Measurements from ENCODE around the gene PKNOX2. TPM values are rescaled to one million over a fixed set of nuclear protein-coding genes. Genes with fewer than 3 reads are reported as not detected.

Gene PKNOX2
- total RNA-seq, 1 donor from 2014 or later: 34.9 TPM

DNA sequence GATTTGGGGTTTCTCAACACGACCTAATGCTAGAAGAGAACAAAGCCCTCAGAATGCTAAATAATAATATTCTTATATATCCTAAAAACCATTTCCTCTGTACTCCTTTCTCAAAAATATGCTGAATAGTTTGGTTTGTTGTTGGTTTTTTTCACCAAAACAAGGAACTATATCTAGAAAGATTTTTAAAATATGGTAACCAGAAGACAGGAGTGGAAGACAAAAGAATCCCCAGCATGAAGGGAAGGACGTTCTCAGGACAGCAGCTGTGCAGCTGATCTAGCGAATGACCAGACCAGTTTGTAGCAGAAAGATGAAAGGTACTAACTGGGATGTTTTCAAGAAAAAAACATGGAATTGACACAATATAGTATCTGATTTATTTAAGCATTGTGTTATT is 312.2 kb downstream of the PKNOX2 start:
- no peaks in the 10 kb centered on the region for H3K4me1 Mint-ChIP-seq (ENCODE audit: low read depth)
- H3K9me3 Mint-ChIP-seq (ENCODE audit: low read depth): no peaks in the 10 kb centered on the region
- H3K4me3 Mint-ChIP-seq (ENCODE audit: unreplicated experiment): no peak overlapping the region
- TF ChIP-seq, protein P1, sequence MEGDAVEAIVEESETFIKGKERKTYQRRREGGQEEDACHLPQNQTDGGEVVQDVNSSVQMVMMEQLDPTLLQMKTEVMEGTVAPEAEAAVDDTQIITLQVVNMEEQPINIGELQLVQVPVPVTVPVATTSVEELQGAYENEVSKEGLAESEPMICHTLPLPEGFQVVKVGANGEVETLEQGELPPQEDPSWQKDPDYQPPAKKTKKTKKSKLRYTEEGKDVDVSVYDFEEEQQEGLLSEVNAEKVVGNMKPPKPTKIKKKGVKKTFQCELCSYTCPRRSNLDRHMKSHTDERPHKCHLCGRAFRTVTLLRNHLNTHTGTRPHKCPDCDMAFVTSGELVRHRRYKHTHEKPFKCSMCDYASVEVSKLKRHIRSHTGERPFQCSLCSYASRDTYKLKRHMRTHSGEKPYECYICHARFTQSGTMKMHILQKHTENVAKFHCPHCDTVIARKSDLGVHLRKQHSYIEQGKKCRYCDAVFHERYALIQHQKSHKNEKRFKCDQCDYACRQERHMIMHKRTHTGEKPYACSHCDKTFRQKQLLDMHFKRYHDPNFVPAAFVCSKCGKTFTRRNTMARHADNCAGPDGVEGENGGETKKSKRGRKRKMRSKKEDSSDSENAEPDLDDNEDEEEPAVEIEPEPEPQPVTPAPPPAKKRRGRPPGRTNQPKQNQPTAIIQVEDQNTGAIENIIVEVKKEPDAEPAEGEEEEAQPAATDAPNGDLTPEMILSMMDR (IDR thresholded peaks at IDR 0.05): no peak
- H3K27me3 Mint-ChIP-seq (ENCODE audit: low read depth): no peaks in the 10 kb centered on the region
- H3K27ac Mint-ChIP-seq (ENCODE audit: unreplicated experiment): no peak overlapping the region
- peaks cover 7% of the 10 kb centered on the region for H3K36me3 Mint-ChIP-seq (ENCODE audit: low read depth)
- no peak for DNase-seq (ENCODE audit: low spot score)

DNA sequence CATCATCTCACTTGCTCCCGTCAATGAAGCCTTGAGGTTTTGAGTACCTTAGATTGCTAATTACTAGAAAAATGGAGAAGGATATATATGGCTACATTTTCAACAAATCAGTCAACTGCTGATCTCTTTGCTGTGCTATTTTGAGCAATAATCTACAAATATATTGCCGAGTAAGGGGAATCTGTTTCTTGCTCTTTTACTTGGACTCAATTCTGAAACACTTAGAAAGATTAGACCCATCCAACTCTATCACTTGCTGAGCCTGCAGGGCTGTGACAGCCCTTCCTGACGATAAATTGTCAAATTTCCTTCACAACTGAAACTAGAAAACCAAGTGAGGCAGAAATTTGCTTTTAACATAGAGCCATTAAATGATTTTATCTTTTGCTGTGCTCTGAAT is 314.6 kb downstream of the PKNOX2 start:
- Mint-ChIP-seq H3K4me1 (ENCODE audit: low read depth) (no peaks in the 10 kb centered on the region), H3K36me3 (ENCODE audit: low read depth) (peaks cover 8% of the 10 kb centered on the region), H3K9me3 (ENCODE audit: low read depth) (no peaks in the 10 kb centered on the region), H3K4me3 (ENCODE audit: unreplicated experiment) (no peak overlapping the region), H3K27ac (ENCODE audit: unreplicated experiment) (no peak overlapping the region), H3K27me3 (ENCODE audit: low read depth) (no peaks in the 10 kb centered on the region)
- no peak for DNase-seq (ENCODE audit: low spot score)
- TF ChIP-seq, protein P1 (IDR thresholded peaks at IDR 0.05): no peak

DNA sequence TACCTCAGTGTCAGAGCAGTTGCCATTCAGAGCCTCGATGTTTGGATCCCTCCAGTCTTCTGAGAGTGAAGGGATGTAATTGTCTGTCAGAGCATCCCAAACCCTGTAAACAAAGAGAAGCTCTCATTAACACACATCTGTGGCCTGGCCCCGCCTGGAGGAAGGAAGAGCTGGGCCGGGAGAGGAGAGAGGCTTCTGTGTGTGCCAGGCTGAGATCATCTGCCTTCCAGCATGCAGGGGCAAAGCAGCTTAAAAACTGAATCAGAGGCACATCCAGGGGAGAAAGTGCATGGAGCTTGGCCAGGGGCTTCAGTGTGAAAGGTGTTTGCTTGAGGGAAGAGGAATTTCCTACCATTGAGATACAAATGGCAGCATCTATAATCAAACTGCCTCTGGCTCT is 317.0 kb downstream of the PKNOX2 start:
- TF ChIP-seq, protein P1 (IDR thresholded peaks at IDR 0.05): no peak
- no peaks in the 10 kb centered on the region for H3K27me3 Mint-ChIP-seq (ENCODE audit: low read depth)

More for the DNA sequence above, 317.0 kb downstream of the PKNOX2 start:
- no peak overlapping the region for H3K27ac Mint-ChIP-seq (ENCODE audit: unreplicated experiment)
- no peaks in the 10 kb centered on the region for H3K9me3 Mint-ChIP-seq (ENCODE audit: low read depth)
- H3K4me1 Mint-ChIP-seq (ENCODE audit: low read depth): no peaks in the 10 kb centered on the region
- DNase-seq (ENCODE audit: low spot score): no peak
- H3K4me3 Mint-ChIP-seq (ENCODE audit: unreplicated experiment): no peak overlapping the region
- H3K36me3 Mint-ChIP-seq (ENCODE audit: low read depth): peaks cover 12% of the 10 kb centered on the region

Other genes with a start within 250 kb of the PKNOX2 start
- not detected in 3 replicates for gene HEPN1, start 245.5 kb upstream of the PKNOX2 start, total RNA-seq
- gene HEPACAM, start 228.7 kb upstream of the PKNOX2 start, total RNA-seq: not detected in 3 replicates
- 0.90 to 3.6 TPM (median 1.2 TPM) in 3 replicates for gene CCDC15, start 210.5 kb upstream of the PKNOX2 start, total RNA-seq
- gene SLC37A2, start 101.4 kb upstream of the PKNOX2 start, total RNA-seq: 0.37 to 1.2 TPM in 2 of 3 replicates, not detected in the other
- gene TMEM218, start 53.1 kb upstream of the PKNOX2 start, total RNA-seq: 11.5 to 15.2 TPM (median 12.0 TPM) in 3 replicates